C4-2B (cell line): ENCODE measurements around the gene SYNDIG1.

Experiments used
- CTCF ChIP-seq: fragments of 450-650 bp; conservative IDR thresholded peaks from 2 replicates; pipeline ENCODE4 v1.5.1; 2017; ENCODE audit warnings: mild to moderate bottlenecking
- ZFX ChIP-seq: fragments of 450-650 bp; IDR thresholded peaks from 2 replicates; pipeline ENCODE4 v1.6.1; 2017

- TF ChIP-seq CTCF (no peak), ZFX (no peak)
These were observed 98.1 kb downstream of the SYNDIG1 start for GRCh38 chr20:24567508-24567907.
